Measurements from ENCODE around the gene NT5C2. TPM values are rescaled to one million over a fixed set of nuclear protein-coding genes. Genes with fewer than 3 reads are reported as not detected.

The NT5C2 gene
- total RNA-seq, 1 donor from 2014 or later = 55.0 TPM

GRCh38 chr10:103047381-103047780 lies 145.7 kb downstream of the NT5C2 start:
- intact Hi-C loops (cut with micrococcal nuclease) = no loop called here
- H3K4me3 ChIP-seq = no peak overlapping the region
- no peaks in the 10 kb centered on the region for H3K9me3 ChIP-seq (replicated peaks)
- H3K4me1 ChIP-seq = peaks cover 33% of the 10 kb centered on the region
- H3K27ac ChIP-seq (replicated peaks) = no peak overlapping the region
- TF ChIP-seq CTCF (IDR thresholded peaks at IDR 0.05; ENCODE audit: borderline replicate concordance) = no peak
- no peaks in the 10 kb centered on the region for H3K27me3 ChIP-seq (ENCODE audit: low read depth)
- no peak for DNase-seq
- no peaks in the 10 kb centered on the region for H3K36me3 ChIP-seq

DNA sequence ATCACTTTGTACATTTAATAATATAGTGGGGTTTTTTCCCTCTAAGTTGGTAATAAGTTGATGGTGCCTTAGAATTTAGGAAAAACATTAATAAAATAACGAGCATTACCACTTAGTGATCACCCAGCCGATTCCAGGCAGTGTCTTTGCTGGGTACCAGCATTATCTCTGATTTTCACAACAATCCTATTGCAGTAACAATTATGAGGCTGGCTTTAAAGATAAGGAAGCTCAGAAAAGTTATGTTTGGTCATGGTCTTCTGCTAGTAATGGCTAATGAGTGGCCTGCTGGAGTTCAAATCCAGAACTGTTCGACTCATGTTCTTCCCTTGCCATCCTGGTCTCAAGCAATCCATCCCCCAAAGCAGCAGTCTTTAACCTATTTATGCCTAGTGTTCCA lies 147.1 kb downstream of the NT5C2 start:
- DNase-seq = no peak
- Histone ChIP-seq H3K4me3 (no peak overlapping the region), H3K9me3 (replicated peaks) (no peaks in the 10 kb centered on the region), H3K36me3 (no peaks in the 10 kb centered on the region), H3K27ac (replicated peaks) (no peak overlapping the region), H3K4me1 (peaks cover 42% of the 10 kb centered on the region), H3K27me3 (ENCODE audit: low read depth) (no peaks in the 10 kb centered on the region)
- intact Hi-C loops (cut with micrococcal nuclease) = no loop called here
- no peak for TF ChIP-seq CTCF (IDR thresholded peaks at IDR 0.05; ENCODE audit: borderline replicate concordance)

DNA sequence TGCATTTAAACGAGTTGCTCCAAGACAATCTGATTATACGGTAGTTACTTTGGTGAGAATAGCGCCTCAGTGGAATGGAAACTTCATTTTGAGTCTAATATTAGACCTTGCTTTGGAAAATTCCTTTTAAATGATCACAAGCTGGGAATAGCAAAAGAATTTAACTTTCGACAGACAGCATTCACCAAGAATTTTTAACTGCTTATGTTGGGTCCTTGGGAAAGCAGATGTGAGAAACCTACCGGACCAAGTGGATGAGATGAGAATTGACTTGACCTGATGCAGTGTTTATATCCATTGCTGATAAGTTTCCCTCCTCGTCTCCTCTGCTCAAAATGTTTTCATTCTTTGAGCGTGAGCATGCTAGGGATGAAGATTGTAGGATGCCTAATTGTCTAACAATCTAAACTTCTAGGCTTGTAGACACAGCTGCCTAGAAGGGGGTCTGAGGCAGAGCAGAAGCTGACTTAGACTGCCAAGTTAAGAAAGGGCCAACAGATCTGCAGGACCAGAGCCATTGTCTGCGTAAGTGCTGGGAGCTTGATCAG lies 148.1 kb downstream of the NT5C2 start:
- H3K36me3 ChIP-seq = no peaks in the 10 kb centered on the region
- H3K9me3 ChIP-seq (replicated peaks) = no peaks in the 10 kb centered on the region
- DNase-seq = no peak
- H3K27ac ChIP-seq (replicated peaks) = peak overlapping the region; percentile 3
- H3K4me3 ChIP-seq = no peak overlapping the region
- H3K4me1 ChIP-seq = peaks cover 42% of the 10 kb centered on the region
- TF ChIP-seq CTCF (IDR thresholded peaks at IDR 0.05; ENCODE audit: borderline replicate concordance) = no peak
- intact Hi-C loops (cut with micrococcal nuclease) = no loop called here
- H3K27me3 ChIP-seq (ENCODE audit: low read depth) = no peaks in the 10 kb centered on the region

DNA sequence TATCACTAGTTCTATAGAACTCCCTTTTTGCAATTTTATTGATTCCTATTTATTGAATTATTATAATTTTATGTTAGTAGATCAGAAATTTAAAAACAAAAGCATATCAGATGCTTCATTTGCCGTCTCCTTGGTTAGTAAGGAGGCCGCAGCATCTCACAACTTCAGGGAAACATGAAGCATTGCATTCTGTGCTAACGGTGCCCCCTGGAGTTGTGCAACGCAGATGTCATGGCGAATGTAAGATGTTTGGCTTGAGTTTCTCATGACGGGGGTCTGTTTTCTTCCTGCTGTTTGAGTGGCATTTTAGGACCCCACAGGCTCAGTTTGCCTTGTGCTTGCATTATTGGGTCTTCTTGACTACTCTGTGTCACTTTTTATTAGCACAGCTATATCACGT lies 150.2 kb downstream of the NT5C2 start:
- intact Hi-C loops (cut with micrococcal nuclease) = no loop called here
- Histone ChIP-seq H3K27me3 (ENCODE audit: low read depth) (no peaks in the 10 kb centered on the region), H3K36me3 (no peaks in the 10 kb centered on the region), H3K4me3 (no peak overlapping the region), H3K27ac (replicated peaks) (no peak overlapping the region), H3K4me1 (peaks cover 42% of the 10 kb centered on the region), H3K9me3 (replicated peaks) (no peaks in the 10 kb centered on the region)
- DNase-seq = no peak
- no peak for TF ChIP-seq CTCF (IDR thresholded peaks at IDR 0.05; ENCODE audit: borderline replicate concordance)

DNA sequence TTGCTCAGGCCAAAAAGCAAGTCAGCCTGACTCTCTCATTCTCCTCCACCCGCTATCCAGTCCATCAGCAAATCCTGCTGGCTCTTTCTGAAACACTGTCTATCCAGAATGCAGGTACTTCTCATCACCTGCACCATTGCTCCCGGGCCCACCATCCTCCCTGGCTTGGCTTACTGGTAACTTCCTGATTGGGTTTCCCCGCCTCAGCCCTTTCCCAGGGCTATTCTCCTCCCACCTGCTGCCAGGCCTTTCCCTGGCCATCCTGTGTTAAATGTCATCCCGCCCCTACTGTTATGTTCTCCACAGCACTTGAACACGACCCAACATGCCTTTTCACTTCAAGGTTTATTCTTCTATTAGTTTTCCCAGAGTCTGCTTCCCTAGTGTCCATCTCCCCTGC lies 150.9 kb downstream of the NT5C2 start:
- Histone ChIP-seq H3K27ac (replicated peaks) (no peak overlapping the region), H3K9me3 (replicated peaks) (no peaks in the 10 kb centered on the region), H3K4me3 (no peak overlapping the region), H3K4me1 (peaks cover 42% of the 10 kb centered on the region), H3K36me3 (no peaks in the 10 kb centered on the region), H3K27me3 (ENCODE audit: low read depth) (no peaks in the 10 kb centered on the region)
- intact Hi-C loops (cut with micrococcal nuclease) = no loop called here
- no peak for TF ChIP-seq CTCF (IDR thresholded peaks at IDR 0.05; ENCODE audit: borderline replicate concordance)
- no peak for DNase-seq
